ENCODE data around the gene GIPR. TPM values are rescaled to one million over a fixed set of nuclear protein-coding genes. Genes with fewer than 3 reads are reported as not detected.
"Not testable (repeated sequence)": the region's sequence is repeated elsewhere in the genome, so short reads cannot be mapped to it uniquely, and the experiment has no call there.

The GIPR gene
- total RNA-seq = 4.2 and 5.8 TPM in 2 replicates

DNA sequence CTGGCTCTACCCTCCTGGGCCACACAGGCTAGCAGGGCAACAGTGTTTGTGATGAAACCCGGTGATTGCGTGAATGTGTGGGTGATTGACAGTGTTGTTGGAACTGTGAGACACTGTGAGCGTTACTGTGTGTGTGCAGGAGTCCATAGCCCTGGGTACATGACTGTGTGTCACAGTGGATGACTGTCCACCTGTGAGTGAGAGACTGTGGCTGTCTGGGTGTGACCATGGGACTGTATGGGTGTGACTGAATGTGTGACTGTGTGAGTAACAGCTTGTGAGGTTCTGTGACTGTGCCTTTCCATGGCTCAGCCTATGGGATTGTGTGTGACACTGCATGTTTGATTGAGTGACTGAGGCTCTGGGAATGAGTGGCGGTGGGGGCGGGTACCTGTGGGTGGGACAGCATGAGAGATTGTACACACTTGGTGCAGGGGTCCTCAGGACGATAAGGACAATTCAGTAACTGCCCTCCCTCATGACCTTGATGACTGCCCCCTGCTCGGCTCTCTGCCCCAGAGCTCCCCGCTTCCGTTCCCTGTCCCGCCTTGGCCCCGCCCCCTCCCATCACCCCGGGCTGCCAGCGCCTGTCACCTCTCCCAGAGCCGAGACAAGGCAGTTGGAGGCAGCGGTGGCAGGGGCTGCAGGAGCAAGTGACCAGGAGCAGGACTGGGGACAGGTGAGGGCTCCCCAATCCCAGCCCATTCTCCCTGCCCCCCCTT, at the start of gene GIPR:
Gene GIPR (plus strand): TSS at position 602 of the 722 bp plus-strand sequence. CDS start 1,300 bp downstream, outside the sequence.
- peak within 1 kb of the TSS; percentile 83 for H3K27ac Mint-ChIP-seq
- intact Hi-C loops (cut with micrococcal nuclease) = loop anchor here (2.0 kb wide), 2 partner anchors 25 kb away; partner anchors contain the start of gene QPCTL
- no peaks in the 10 kb centered on the region for H3K9me3 Mint-ChIP-seq
- peaks cover 27% of the 10 kb centered on the region for H3K4me1 Mint-ChIP-seq
- peak; percentile 84 for DNase-seq
- peaks cover 9% of the 10 kb centered on the region for H3K27me3 Mint-ChIP-seq
- peak within 1 kb of the TSS; percentile 94 for H3K4me3 Mint-ChIP-seq
- H3K36me3 Mint-ChIP-seq (ENCODE audit: low read depth) = peaks cover 2% of the 10 kb centered on the region

GRCh38 chr19:45621389-45621788, 46.6 kb upstream of the GIPR start:
- H3K27me3 Mint-ChIP-seq = no peaks in the 10 kb centered on the region
- DNase-seq = no peak
- no peak overlapping the region for H3K27ac Mint-ChIP-seq
- peaks cover 9% of the 10 kb centered on the region for H3K4me1 Mint-ChIP-seq
- no peaks in the 10 kb centered on the region for H3K9me3 Mint-ChIP-seq
- no peak overlapping the region for H3K4me3 Mint-ChIP-seq
- intact Hi-C loops (cut with micrococcal nuclease) = no loop called here
- H3K36me3 Mint-ChIP-seq (ENCODE audit: low read depth) = peaks cover 73% of the 10 kb centered on the region

DNA sequence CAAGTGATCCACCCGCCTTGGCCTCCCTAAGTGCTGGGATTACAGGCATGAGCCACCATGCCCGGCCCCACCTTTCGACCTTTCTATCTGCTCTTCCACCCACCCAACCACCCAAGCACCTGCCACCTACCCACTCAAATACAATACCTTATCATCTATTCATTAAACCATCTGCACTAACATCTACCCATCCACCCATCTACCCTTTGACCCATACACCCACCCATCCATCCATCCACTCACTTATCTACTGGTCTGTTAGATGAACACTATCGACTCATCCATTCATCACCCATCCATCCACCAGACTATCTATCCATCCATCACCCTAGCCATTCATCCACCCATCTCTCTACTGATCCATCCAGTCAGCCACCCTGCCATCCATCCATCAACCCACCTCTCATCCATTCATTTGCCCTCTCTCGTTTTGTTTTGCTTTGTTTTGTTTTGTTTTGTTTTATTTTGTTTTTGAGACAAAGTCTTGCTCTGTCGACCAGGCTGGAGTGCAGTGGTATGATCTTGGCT, 46.0 kb upstream of the GIPR start:
- no peak for DNase-seq
- peaks cover 9% of the 10 kb centered on the region for H3K4me1 Mint-ChIP-seq
- H3K27ac Mint-ChIP-seq = peak overlapping the region; percentile 38
- peaks cover 70% of the 10 kb centered on the region for H3K36me3 Mint-ChIP-seq (ENCODE audit: low read depth)
- H3K4me3 Mint-ChIP-seq = no peak overlapping the region
- H3K27me3 Mint-ChIP-seq = no peaks in the 10 kb centered on the region
- no peaks in the 10 kb centered on the region for H3K9me3 Mint-ChIP-seq
- intact Hi-C loops (cut with micrococcal nuclease) = no loop called here

- H3K4me1 Mint-ChIP-seq = peaks cover 9% of the 10 kb centered on the region
- H3K27me3 Mint-ChIP-seq = no peaks in the 10 kb centered on the region
- no peak for DNase-seq
- no peak overlapping the region for H3K4me3 Mint-ChIP-seq
- no peaks in the 10 kb centered on the region for H3K9me3 Mint-ChIP-seq
- peaks cover 76% of the 10 kb centered on the region for H3K36me3 Mint-ChIP-seq (ENCODE audit: low read depth)
- H3K27ac Mint-ChIP-seq = no peak overlapping the region
- intact Hi-C loops (cut with micrococcal nuclease) = no loop called here
Observed at GRCh38 chr19:45623984-45624383, 44.0 kb upstream of the GIPR start.

DNA sequence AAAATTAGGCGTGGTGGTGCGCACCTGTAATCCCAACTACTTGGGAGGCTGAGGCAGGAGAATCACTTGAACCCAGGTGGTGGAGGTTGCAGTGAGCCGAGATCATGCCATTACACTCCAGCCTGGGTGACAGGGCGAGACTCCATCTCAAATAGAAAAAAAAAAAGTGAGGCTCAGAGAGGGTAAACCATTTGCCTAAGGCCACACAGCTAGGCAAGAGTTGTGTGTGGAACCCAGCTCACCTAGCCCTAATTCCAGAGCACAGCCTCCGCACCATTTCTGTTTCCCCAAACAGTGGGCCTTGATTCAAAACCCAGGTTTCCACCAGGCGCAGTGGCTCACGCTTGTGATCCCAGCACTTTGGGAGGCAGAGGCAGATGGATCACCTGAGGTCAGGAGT, 39.8 kb upstream of the GIPR start:
- H3K4me3 Mint-ChIP-seq; H3K27me3 Mint-ChIP-seq; H3K27ac Mint-ChIP-seq; DNase-seq; H3K9me3 Mint-ChIP-seq; intact Hi-C loops (cut with micrococcal nuclease): not testable (repeated sequence)
- Mint-ChIP-seq H3K36me3 (ENCODE audit: low read depth) (peaks cover 64% of the 10 kb centered on the region), H3K4me1 (peaks cover 16% of the 10 kb centered on the region)

- Mint-ChIP-seq H3K4me1 (peaks cover 13% of the 10 kb centered on the region), H3K4me3 (no peak overlapping the region), H3K27ac (peak overlapping the region; percentile 51), H3K27me3 (no peaks in the 10 kb centered on the region), H3K9me3 (no peaks in the 10 kb centered on the region), H3K36me3 (ENCODE audit: low read depth) (peaks cover 52% of the 10 kb centered on the region)
- intact Hi-C loops (cut with micrococcal nuclease) = no loop called here
- DNase-seq = no peak
Observed at GRCh38 chr19:45629704-45630103, 38.3 kb upstream of the GIPR start.

- no peak for DNase-seq
- no peak overlapping the region for H3K4me3 Mint-ChIP-seq
- H3K27me3 Mint-ChIP-seq = no peaks in the 10 kb centered on the region
- intact Hi-C loops (cut with micrococcal nuclease) = no loop called here
- peaks cover 45% of the 10 kb centered on the region for H3K36me3 Mint-ChIP-seq (ENCODE audit: low read depth)
- H3K9me3 Mint-ChIP-seq = no peaks in the 10 kb centered on the region
- H3K4me1 Mint-ChIP-seq = peaks cover 13% of the 10 kb centered on the region
- H3K27ac Mint-ChIP-seq = no peak overlapping the region
Observed at GRCh38 chr19:45630463-45630862, 37.6 kb upstream of the GIPR start.

GRCh38 chr19:45632468-45633196, 35.4 kb upstream of the GIPR start:
- Mint-ChIP-seq H3K27ac (peak overlapping the region; percentile 39), H3K9me3 (no peaks in the 10 kb centered on the region), H3K4me1 (peaks cover 11% of the 10 kb centered on the region), H3K36me3 (ENCODE audit: low read depth) (peaks cover 35% of the 10 kb centered on the region), H3K27me3 (no peaks in the 10 kb centered on the region), H3K4me3 (no peak overlapping the region)
- intact Hi-C loops (cut with micrococcal nuclease) = no loop called here
- DNase-seq = peak; percentile 77

- H3K4me1 Mint-ChIP-seq = peaks cover 19% of the 10 kb centered on the region
- intact Hi-C loops (cut with micrococcal nuclease) = no loop called here
- peaks cover 25% of the 10 kb centered on the region for H3K36me3 Mint-ChIP-seq (ENCODE audit: low read depth)
- H3K4me3 Mint-ChIP-seq = no peak overlapping the region
- no peaks in the 10 kb centered on the region for H3K27me3 Mint-ChIP-seq
- H3K27ac Mint-ChIP-seq = no peak overlapping the region
- no peaks in the 10 kb centered on the region for H3K9me3 Mint-ChIP-seq
- no peak for DNase-seq
Observed at GRCh38 chr19:45636275-45636674, 31.7 kb upstream of the GIPR start.

- Mint-ChIP-seq H3K4me3 (no peak overlapping the region), H3K36me3 (ENCODE audit: low read depth) (peaks cover 25% of the 10 kb centered on the region), H3K27me3 (no peaks in the 10 kb centered on the region), H3K4me1 (peaks cover 22% of the 10 kb centered on the region), H3K9me3 (no peaks in the 10 kb centered on the region), H3K27ac (no peak overlapping the region)
- intact Hi-C loops (cut with micrococcal nuclease) = no loop called here
- DNase-seq = no peak
Observed at GRCh38 chr19:45636902-45637301, 31.1 kb upstream of the GIPR start.

DNA sequence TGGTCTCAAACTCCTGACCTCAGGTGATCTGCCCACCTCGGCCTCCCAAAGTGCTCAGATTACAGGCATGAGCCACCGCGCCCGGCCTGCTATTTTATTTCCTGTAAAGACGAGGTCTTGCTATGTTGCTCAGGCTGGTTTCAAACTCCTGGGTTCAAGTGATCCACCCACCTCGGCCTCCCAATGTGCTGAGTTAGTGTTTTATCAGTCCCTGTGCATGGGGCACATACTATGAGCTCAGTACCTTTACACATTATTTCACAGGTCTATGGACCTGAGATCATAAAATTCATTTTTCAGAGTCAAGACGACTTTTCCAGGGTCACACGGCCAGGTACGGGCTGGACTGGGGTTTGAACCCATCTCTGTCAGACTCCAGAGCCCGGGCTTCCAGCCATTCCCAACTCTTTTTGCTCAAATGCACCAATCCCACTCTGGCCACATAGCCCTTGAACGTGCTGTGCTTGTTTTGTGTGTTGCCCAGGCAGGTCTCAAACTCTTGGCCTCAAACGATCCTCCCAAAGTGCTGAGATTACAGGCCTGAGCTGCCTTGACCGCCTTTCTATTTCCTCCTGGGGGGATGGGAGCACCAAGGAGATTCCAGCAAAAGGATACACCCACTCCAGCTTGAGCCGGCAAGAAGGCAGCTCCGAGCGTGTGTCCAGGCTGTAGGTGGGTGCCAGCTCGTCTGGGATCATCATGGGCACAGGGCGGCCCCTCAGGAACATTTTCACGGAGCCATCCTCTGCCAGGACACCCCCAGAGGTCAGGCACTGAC, 29.9 kb upstream of the GIPR start:
- H3K9me3 Mint-ChIP-seq = no peaks in the 10 kb centered on the region
- no peak overlapping the region for H3K27ac Mint-ChIP-seq
- H3K4me3 Mint-ChIP-seq = peak overlapping the region; percentile 98
- no peak for DNase-seq
- peaks cover 22% of the 10 kb centered on the region for H3K4me1 Mint-ChIP-seq
- H3K36me3 Mint-ChIP-seq (ENCODE audit: low read depth) = peaks cover 21% of the 10 kb centered on the region
- peaks cover 1% of the 10 kb centered on the region for H3K27me3 Mint-ChIP-seq
- intact Hi-C loops (cut with micrococcal nuclease) = no loop called here

DNA sequence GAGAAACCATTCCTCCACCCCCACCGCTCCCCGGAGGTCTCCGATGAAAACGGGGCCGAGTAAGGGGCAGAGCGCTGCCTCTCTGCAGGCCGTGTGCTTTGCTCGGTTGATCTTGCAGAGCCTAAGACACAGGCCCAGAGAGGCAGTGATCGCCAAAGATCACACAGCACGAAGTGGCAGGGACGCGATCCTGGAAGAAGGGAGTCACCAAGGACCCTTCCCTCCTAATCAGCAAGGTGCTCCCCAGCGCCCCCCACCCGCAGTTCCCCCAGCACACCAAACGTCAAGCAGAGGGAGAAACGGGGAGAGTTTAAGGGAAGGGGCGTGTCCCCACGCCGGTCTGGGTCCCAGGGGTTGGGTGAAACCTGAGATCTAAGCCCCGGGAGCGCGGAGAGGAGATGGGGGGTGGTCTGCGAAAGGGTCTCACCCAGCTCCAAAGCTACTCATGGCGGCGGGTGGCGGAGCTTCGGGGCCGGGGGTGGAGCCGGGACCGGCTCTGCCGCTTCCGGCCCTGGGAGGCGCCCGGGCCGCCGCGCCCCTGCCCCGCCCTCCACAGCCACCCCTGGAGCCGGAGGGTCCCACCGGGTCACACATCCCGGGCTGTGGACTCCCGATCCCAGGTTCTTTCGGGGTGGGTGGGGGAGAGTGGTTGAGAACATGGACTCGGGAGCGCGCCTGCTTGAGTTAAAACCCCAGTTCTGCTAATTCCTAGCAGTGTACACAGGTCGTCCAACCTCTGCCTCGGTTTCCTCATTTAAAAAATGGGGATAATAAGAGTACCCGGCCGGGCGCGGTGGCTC, 28.9 kb upstream of the GIPR start, which contains the start of gene EML2:
Gene EML2 (minus strand): TSS at position 468 of the 800 bp plus-strand sequence. CDS start 21 bp downstream, at position 447.
- Mint-ChIP-seq H3K36me3 (ENCODE audit: low read depth) (peaks cover 20% of the 10 kb centered on the region), H3K9me3 (no peaks in the 10 kb centered on the region), H3K4me1 (peaks cover 28% of the 10 kb centered on the region), H3K27me3 (peaks cover 3% of the 10 kb centered on the region), H3K4me3 (peak within 1 kb of the TSS; percentile 98), H3K27ac (peak within 1 kb of the TSS; percentile 93)
- intact Hi-C loops (cut with micrococcal nuclease) = no loop called here
- peak; percentile 91 for DNase-seq

DNA sequence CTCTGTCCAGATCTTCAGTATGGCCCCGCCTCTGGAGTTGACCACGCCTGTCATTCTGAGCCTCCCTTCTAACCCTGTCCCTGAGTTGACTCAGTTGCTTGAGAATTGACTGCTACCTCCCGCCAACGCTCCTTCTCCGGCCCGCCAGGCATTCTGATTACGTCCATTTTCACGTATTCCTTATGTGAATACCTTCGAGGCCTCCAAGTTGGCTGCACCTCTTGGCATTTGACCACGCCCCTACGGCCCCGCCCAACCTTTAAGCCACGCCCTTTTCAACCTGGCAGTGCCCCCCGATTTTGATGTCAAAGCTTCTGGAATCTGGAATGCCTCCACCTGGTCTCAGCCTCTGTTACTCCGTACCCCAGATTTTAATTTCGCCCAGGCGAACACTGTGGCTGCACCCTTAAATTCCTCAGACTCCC, 27.2 kb upstream of the GIPR start:
- Mint-ChIP-seq H3K4me3 (peak overlapping the region; percentile 82), H3K27me3 (peaks cover 6% of the 10 kb centered on the region), H3K36me3 (ENCODE audit: low read depth) (peaks cover 20% of the 10 kb centered on the region), H3K27ac (peak overlapping the region; percentile 98), H3K4me1 (peaks cover 36% of the 10 kb centered on the region), H3K9me3 (no peaks in the 10 kb centered on the region)
- DNase-seq = peak; percentile 82
- intact Hi-C loops (cut with micrococcal nuclease) = loop anchor here (5.0 kb wide), 1 partner anchor 219 kb away; the partner anchor contains the start of gene ERCC1
